Keratinocyte (primary cell): Measurements from ENCODE around the gene MALT1. TPM values are rescaled to one million over a fixed set of nuclear protein-coding genes. Genes with fewer than 3 reads are reported as not detected.

Experiments used
- DNase-seq: peaks from one replicate; pipeline ENCODE4 v3.0.0-alpha.2; 2011; ENCODE audit warnings: low read depth, missing footprints, low spot score
- FAIRE-seq: peaks from 2 replicates; lab custom pipeline; 2011; peaks lifted over from hg19 to GRCh38; lab: Jason Lieb, UNC
- H2AFZ ChIP-seq: 2 replicates; pipeline ENCODE4 v1.6.0; 2012; ENCODE audit warnings: low read length, control low read depth, inconsistent platforms; ENCODE audit not compliant: control insufficient read depth
- H3K27ac ChIP-seq: 2 replicates; pipeline ENCODE4 v1.5.1; 2011; ENCODE audit warnings: low read length; ENCODE audit not compliant: control insufficient read depth, insufficient read depth
- H3K27me3 ChIP-seq: 3 replicates; pipeline ENCODE4 v1.6.0; 2011; ENCODE audit warnings: low read length; ENCODE audit not compliant: control insufficient read depth, insufficient read depth; ENCODE audit errors: extremely low read depth
- H3K36me3 ChIP-seq, 2 experiments: 2 replicates in 1 of 2; 3 replicates in 1 of 2; pipeline ENCODE4 v1.5.1; 2011; ENCODE audit warnings: low read length in 2 of 2, mild to moderate bottlenecking in 1 of 2; ENCODE audit not compliant: control insufficient read depth in 2 of 2, insufficient read depth in 2 of 2; ENCODE audit errors: extremely low read depth in 1 of 2
- H3K4me1 ChIP-seq: 3 replicates; pipeline ENCODE4 v1.5.1; 2011; ENCODE audit warnings: low read length; ENCODE audit not compliant: control insufficient read depth, insufficient read depth; ENCODE audit errors: extremely low read depth
- H3K4me2 ChIP-seq: 3 replicates; pipeline ENCODE4 v1.6.0; 2011; ENCODE audit warnings: low read depth, low read length; ENCODE audit not compliant: control insufficient read depth, insufficient read depth; ENCODE audit errors: extremely low read depth
- H3K4me3 ChIP-seq, 3 experiments: fragments of 200-600 bp in 1 of 3; sonication (generic) in 1 of 3; 2 replicates in 2 of 3; 3 replicates in 1 of 3; pipeline ENCODE4 v1.5.1; 2011 to 2016; ENCODE audit warnings: low read length in 3 of 3, mild to moderate bottlenecking in 3 of 3, control low read depth in 2 of 3, inconsistent platforms in 1 of 3, low read depth in 1 of 3, mixed read lengths in 1 of 3, mixed run types in 1 of 3, moderate library complexity in 1 of 3; ENCODE audit not compliant: control insufficient read depth in 2 of 3, insufficient read depth in 2 of 3; ENCODE audit errors: extremely low read depth in 1 of 3
- H3K79me2 ChIP-seq: 2 replicates; pipeline ENCODE4 v1.6.0; 2012; ENCODE audit warnings: low read length; ENCODE audit not compliant: control insufficient read depth, insufficient read depth
- H3K9ac ChIP-seq: 3 replicates; pipeline ENCODE4 v1.6.0; 2011; ENCODE audit warnings: low read length; ENCODE audit not compliant: control insufficient read depth, insufficient read depth; ENCODE audit errors: extremely low read depth
- H3K9me1 ChIP-seq: 3 replicates; pipeline ENCODE4 v1.6.0; 2011; ENCODE audit warnings: low read length; ENCODE audit not compliant: control insufficient read depth, insufficient read depth; ENCODE audit errors: extremely low read depth
- H3K9me3 ChIP-seq: 2 replicates; pipeline ENCODE4 v1.5.1; 2012; ENCODE audit warnings: low read depth, low read length; ENCODE audit not compliant: control insufficient read depth
- H4K20me1 ChIP-seq: 3 replicates; pipeline ENCODE4 v1.6.0; 2011; ENCODE audit warnings: low read length; ENCODE audit not compliant: control insufficient read depth, insufficient read depth; ENCODE audit errors: extremely low read depth
- EZH2 ChIP-seq: IDR thresholded peaks from one replicate; pipeline ENCODE4 v1.6.1; 2012; ENCODE audit warnings: inconsistent platforms, mild to moderate bottlenecking, low read length, moderate library complexity
- dilution Hi-C: fragments of 300-500 bp; cut with MboI; formaldehyde crosslinking; loops from one replicate; pipeline ENCODE4 v1.7.0; 2020; ENCODE audit warnings: low sequenced_read_pairs; ENCODE audit not compliant: extremely low pct_ligation_motif_present
- polyA plus RNA-seq, 5 experiments: library from polyadenylated mRNA; depleted of rRNA in 3 of 5; stranded (reverse) in 3 of 5; stranded (forward) in 1 of 5; unstranded in 1 of 5; fragments of >200 nt; gene quantifications; 1 replicate in 1 of 5; 2 replicates in 3 of 5; 3 replicates in 1 of 5; pipeline versions ENCODE4 v1.2.1 to v1.2.3, GENCODE V29; 2011 to 2012; ENCODE audit warnings: missing spikeins in 2 of 5, low read depth in 1 of 5, low replicate concordance in 1 of 5
- TF ChIP-seq, protein P1 (sequence below), 3 experiments: IDR thresholded peaks in 1 of 3; conservative IDR thresholded peaks in 1 of 3; optimal IDR thresholded peaks in 1 of 3; 2 replicates in 2 of 3; 3 replicates in 1 of 3; pipeline versions ENCODE3 to v1.5.1; 2011; ENCODE audit warnings: low read length in 3 of 3, mild to moderate bottlenecking in 3 of 3, moderate library complexity in 2 of 3, control low read depth in 1 of 3, inconsistent platforms in 1 of 3; ENCODE audit not compliant: insufficient read depth in 2 of 3; ENCODE audit errors: extremely low read depth in 1 of 3

Gene MALT1
- polyA plus RNA-seq, 1 donor (not counting 4 experiments of a cell fraction or from before 2014, with no cell fraction given) = 52.1 TPM

DNA sequence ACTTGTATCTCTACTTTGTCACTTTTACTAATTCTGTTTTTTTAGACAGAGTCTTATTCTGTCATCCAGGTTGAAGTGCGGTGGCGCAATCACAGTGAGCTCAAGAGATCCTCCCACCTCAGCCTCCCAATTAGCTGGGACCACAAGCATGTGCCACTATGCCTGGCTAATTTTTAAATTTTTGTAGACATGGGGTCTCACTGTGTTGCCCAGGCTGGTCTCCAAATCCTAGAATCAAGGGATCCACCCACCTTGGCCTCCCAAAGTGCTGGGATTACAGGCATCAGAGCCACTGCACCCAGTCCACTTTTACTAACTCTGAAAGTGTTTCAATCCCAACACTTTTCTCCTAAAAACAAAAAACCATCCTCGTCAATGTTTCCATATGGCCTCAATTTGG lies 94.9 kb downstream of the MALT1 start:
- Histone ChIP-seq H3K9ac (no peak overlapping the region), H2AFZ (no peak overlapping the region), H3K27ac (no peak overlapping the region), H3K9me1 (no peaks in the 10 kb centered on the region), H3K4me3 (no peak overlapping the region), H3K36me3 (no peaks in the 10 kb centered on the region), H3K79me2 (no peaks in the 10 kb centered on the region), H3K27me3 (peaks cover 13% of the 10 kb centered on the region), H4K20me1 (no peaks in the 10 kb centered on the region), H3K9me3 (no peaks in the 10 kb centered on the region), H3K4me1 (peaks cover 20% of the 10 kb centered on the region), H3K4me2 (no peak overlapping the region)
- dilution Hi-C loops = no loop called here
- TF ChIP-seq, protein P1, sequence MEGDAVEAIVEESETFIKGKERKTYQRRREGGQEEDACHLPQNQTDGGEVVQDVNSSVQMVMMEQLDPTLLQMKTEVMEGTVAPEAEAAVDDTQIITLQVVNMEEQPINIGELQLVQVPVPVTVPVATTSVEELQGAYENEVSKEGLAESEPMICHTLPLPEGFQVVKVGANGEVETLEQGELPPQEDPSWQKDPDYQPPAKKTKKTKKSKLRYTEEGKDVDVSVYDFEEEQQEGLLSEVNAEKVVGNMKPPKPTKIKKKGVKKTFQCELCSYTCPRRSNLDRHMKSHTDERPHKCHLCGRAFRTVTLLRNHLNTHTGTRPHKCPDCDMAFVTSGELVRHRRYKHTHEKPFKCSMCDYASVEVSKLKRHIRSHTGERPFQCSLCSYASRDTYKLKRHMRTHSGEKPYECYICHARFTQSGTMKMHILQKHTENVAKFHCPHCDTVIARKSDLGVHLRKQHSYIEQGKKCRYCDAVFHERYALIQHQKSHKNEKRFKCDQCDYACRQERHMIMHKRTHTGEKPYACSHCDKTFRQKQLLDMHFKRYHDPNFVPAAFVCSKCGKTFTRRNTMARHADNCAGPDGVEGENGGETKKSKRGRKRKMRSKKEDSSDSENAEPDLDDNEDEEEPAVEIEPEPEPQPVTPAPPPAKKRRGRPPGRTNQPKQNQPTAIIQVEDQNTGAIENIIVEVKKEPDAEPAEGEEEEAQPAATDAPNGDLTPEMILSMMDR (optimal IDR thresholded peaks at IDR 0.05 in 1 of 3, IDR thresholded peaks at IDR 0.05 in 1 of 3, conservative IDR thresholded peaks at IDR 0.05 in 1 of 3; ENCODE audit: extremely low read depth in 1 of 3, insufficient read depth in 2 of 3, low read length in 3 of 3) = no peak
- no peak for TF ChIP-seq EZH2
- FAIRE-seq (no peak), DNase-seq (no peak)

- Histone ChIP-seq H2AFZ (no peak overlapping the region), H3K79me2 (no peaks in the 10 kb centered on the region), H3K4me2 (no peak overlapping the region), H3K9ac (no peak overlapping the region), H3K4me1 (peaks cover 20% of the 10 kb centered on the region), H4K20me1 (no peaks in the 10 kb centered on the region), H3K9me3 (no peaks in the 10 kb centered on the region), H3K4me3 (no peak overlapping the region), H3K27me3 (peaks cover 11% of the 10 kb centered on the region), H3K9me1 (no peaks in the 10 kb centered on the region), H3K36me3 (no peaks in the 10 kb centered on the region), H3K27ac (no peak overlapping the region)
- FAIRE-seq (no peak), DNase-seq (no peak)
- no peak for TF ChIP-seq EZH2
- TF ChIP-seq, protein P1 (optimal IDR thresholded peaks at IDR 0.05 in 1 of 3, IDR thresholded peaks at IDR 0.05 in 1 of 3, conservative IDR thresholded peaks at IDR 0.05 in 1 of 3; ENCODE audit: extremely low read depth in 1 of 3, insufficient read depth in 2 of 3, low read length in 3 of 3) = no peak
- dilution Hi-C loops = no loop called here
Measured at GRCh38 chr18:58766946-58767345, 95.7 kb downstream of the MALT1 start.
